Measurements from ENCODE around the gene RPS17.

GRCh38 chr15:82540984-82541431 is 751 bp upstream of the RPS17 start:
- no peak for TF ChIP-seq CTCF (IDR thresholded peaks at IDR 0.05)
- TF ChIP-seq EZH2 (IDR thresholded peaks at IDR 0.05; ENCODE audit: borderline replicate concordance, insufficient read depth, low read depth, low read length, poor library complexity, severe bottlenecking) = no peak

Measured in B cell (primary cell).